Uterus (tissue), 4 donors: Measurements from ENCODE around the gene AP1M2. TPM values are rescaled to one million over a fixed set of nuclear protein-coding genes. Genes with fewer than 3 reads are reported as not detected.

Experiments used
- DNase-seq, 2 donors: peaks; one replicate each; pipeline ENCODE4 v3.0.0-alpha.2; 2019 to 2020
- H3K27ac ChIP-seq, 2 donors: fragments of 200-600 bp; sonication (generic); 1 replicate in 1 of 2; 2 replicates in 1 of 2; pipeline ENCODE4 v1.5.1; 2016 to 2018
- H3K27me3 ChIP-seq, 2 donors: fragments of 200-600 bp; sonication (generic); one replicate each; pipeline ENCODE4 v1.5.1; 2018 to 2019; ENCODE audit warnings: control low read depth in 1 of 2
- H3K36me3 ChIP-seq, 2 donors: fragments of 200-600 bp; sonication (generic); one replicate each; pipeline ENCODE4 v1.5.1; 2019; ENCODE audit warnings: control low read depth in 1 of 2
- H3K4me1 ChIP-seq, 2 donors: fragments of 200-600 bp; sonication (generic); one replicate each; pipeline ENCODE4 v1.5.1; 2018 to 2019; ENCODE audit warnings: control low read depth in 1 of 2
- H3K4me3 ChIP-seq, 2 donors: fragments of 200-600 bp; sonication (generic); 1 replicate in 1 of 2; 2 replicates in 1 of 2; pipeline ENCODE4 v1.5.1; 2018 to 2019; ENCODE audit warnings: mild to moderate bottlenecking in 1 of 2
- H3K9me3 ChIP-seq, 2 donors: fragments of 200-600 bp; sonication (generic); one replicate each; pipeline ENCODE4 v1.5.1; 2019; ENCODE audit warnings: control low read depth in 1 of 2
- POLR2A ChIP-seq, 2 donors: fragments of 450-650 bp; IDR thresholded peaks; one replicate each; pipeline ENCODE4 v1.6.1; 2016; ENCODE audit warnings: antibody characterized with exemption in 2 of 2, mild to moderate bottlenecking in 1 of 2, moderate library complexity in 1 of 2
- intact Hi-C: fragments of 100-400 bp; cut with DNase I; formaldehyde crosslinking; loops from one replicate; pipeline ENCODE4 v1.15.1; 2023; ENCODE audit warnings: low total_unique reads
- total RNA-seq, 4 donors: library from RNA; depleted of rRNA in 3 of 4; stranded (reverse); fragments of >200 nt in 3 of 4; gene quantifications; one replicate each; pipeline versions ENCODE4 v1.1.0 to v1.2.4, GENCODE V29; 2014 to 2023
- TF ChIP-seq, protein P1 (sequence below), 4 experiments: fragments of 200-600 bp in 2 of 4; fragments of 450-650 bp in 2 of 4; sonication (generic) in 2 of 4; IDR thresholded peaks; one replicate each; pipeline ENCODE4 v1.5.1; 2016 to 2019; ENCODE audit warnings: antibody characterized with exemption in 4 of 4, mild to moderate bottlenecking in 2 of 4, moderate library complexity in 1 of 4
- donor health status: DM: yes; HTN: yes; CAD: no.

Gene AP1M2
- total RNA-seq, 4 donors from 2014 or later = 14.9 to 16.7 TPM; not detected in 2

DNA sequence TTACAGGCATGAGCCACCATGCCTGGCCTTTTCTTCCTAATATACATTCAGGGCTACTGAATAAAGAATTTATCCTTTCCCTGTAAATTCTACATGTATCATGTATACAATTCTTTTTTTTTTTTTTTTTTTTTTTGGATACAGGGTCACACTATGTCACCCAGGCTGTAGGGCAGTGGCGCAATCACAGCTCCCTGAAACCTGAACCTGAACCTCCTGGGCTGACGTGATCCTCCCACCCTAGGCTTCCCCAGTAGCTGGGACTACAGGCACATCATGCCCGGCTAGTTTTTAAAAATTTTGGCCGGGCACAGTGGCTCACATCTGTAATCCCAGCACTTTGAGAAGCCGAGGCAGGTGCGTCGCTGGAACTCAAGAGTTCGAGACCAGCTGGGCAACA, 31.7 kb upstream of the AP1M2 start:
- no peaks in the 10 kb centered on the region for H3K9me3 ChIP-seq
- no peak for DNase-seq
- intact Hi-C loops = no loop called here
- H3K4me3 ChIP-seq = no peak overlapping the region
- H3K36me3 ChIP-seq = no peaks in the 10 kb centered on the region
- no peak for TF ChIP-seq POLR2A (IDR thresholded peaks at IDR 0.05)
- TF ChIP-seq, protein P1, sequence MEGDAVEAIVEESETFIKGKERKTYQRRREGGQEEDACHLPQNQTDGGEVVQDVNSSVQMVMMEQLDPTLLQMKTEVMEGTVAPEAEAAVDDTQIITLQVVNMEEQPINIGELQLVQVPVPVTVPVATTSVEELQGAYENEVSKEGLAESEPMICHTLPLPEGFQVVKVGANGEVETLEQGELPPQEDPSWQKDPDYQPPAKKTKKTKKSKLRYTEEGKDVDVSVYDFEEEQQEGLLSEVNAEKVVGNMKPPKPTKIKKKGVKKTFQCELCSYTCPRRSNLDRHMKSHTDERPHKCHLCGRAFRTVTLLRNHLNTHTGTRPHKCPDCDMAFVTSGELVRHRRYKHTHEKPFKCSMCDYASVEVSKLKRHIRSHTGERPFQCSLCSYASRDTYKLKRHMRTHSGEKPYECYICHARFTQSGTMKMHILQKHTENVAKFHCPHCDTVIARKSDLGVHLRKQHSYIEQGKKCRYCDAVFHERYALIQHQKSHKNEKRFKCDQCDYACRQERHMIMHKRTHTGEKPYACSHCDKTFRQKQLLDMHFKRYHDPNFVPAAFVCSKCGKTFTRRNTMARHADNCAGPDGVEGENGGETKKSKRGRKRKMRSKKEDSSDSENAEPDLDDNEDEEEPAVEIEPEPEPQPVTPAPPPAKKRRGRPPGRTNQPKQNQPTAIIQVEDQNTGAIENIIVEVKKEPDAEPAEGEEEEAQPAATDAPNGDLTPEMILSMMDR (IDR thresholded peaks at IDR 0.05) = no peak
- H3K27ac ChIP-seq = no peak overlapping the region
- H3K27me3 ChIP-seq = no peaks in the 10 kb centered on the region
- H3K4me1 ChIP-seq = no peaks in the 10 kb centered on the region

DNA sequence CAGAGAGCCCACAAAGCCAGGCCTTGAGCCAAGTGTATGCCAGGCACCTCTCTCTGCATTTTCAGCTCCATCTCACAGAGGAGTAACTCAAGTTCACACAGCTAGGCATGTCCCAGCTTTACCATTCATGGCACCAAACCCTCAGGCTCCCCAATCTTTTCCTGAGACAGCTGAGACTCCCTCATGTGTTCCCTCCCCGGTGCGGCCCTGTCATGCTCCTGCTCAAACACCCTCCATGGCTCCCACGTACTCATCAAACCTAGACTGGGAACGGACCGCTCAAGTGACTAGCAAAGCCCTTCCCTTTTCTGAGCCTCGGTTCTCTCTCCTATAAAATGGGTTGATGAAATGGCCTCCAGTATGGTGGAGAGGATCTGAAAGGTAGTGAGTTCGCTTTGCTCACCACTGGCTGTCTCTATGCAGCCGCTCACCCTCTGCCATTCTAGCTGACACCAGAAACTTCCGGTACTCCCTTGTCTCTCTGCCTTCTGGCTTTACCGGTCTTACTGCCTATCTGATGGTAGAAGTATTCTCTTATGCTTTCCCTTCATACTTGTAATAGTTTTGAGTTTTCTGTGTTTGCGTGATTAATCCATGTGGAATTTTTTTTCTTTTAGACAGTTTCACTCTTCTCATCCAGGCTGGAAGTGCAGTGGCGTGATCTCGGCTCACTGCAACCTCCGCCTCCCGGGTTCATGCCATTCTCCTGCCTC, 30.5 kb upstream of the AP1M2 start:
- H3K4me3 ChIP-seq = no peak overlapping the region
- no peak for DNase-seq

DNA sequence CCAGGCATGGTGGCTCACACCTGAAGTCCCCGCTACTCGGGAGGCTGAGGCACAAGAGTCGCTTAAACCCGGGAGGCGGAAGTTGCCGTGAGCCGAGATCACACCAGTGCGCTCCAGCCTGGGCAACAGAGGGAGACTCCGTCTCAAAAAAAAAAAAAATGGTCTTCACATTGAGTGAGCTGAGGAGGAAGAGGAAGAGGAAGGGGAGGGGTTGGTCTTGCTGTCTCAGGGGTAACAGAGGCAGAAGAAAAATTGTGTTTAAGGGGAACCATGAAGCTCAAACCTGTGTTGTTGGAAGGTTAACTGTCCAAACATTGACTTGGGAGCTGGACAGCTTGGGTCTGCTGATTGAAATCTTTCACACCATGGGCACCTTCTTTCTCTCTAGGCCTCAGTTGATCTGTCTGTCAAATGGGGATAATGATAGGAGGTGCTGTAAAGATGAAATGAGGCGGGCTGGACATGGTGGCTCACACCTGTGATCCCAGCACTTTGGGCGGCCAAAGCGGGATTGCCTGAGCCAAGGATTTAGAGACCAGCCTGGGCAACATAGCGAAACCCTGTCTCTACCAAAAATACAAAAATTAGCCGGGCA, 28.4 kb upstream of the AP1M2 start:
- H3K9me3 ChIP-seq = no peaks in the 10 kb centered on the region
- peaks cover 0 to 8% of the 10 kb centered on the region in 2 donors for H3K4me1 ChIP-seq
- H3K27me3 ChIP-seq = no peaks in the 10 kb centered on the region
- no peaks in the 10 kb centered on the region for H3K36me3 ChIP-seq
- H3K27ac ChIP-seq = no peak overlapping the region
- DNase-seq = no peak
- TF ChIP-seq POLR2A (IDR thresholded peaks at IDR 0.05) = no peak
- TF ChIP-seq, protein P1 (IDR thresholded peaks at IDR 0.05) = no peak
- intact Hi-C loops = no loop called here
- H3K4me3 ChIP-seq = no peak overlapping the region

More for the DNA sequence above, 30.5 kb upstream of the AP1M2 start:
- H3K27me3 ChIP-seq = no peaks in the 10 kb centered on the region
- peaks cover 0 to 2% of the 10 kb centered on the region in 2 donors for H3K4me1 ChIP-seq
- H3K9me3 ChIP-seq = no peaks in the 10 kb centered on the region
- peak overlapping the region; percentile 6 to 61 for H3K27ac ChIP-seq
- TF ChIP-seq POLR2A (IDR thresholded peaks at IDR 0.05) = no peak
- TF ChIP-seq, protein P1 (IDR thresholded peaks at IDR 0.05) = no peak
- no peaks in the 10 kb centered on the region for H3K36me3 ChIP-seq
- intact Hi-C loops = no loop called here

DNA sequence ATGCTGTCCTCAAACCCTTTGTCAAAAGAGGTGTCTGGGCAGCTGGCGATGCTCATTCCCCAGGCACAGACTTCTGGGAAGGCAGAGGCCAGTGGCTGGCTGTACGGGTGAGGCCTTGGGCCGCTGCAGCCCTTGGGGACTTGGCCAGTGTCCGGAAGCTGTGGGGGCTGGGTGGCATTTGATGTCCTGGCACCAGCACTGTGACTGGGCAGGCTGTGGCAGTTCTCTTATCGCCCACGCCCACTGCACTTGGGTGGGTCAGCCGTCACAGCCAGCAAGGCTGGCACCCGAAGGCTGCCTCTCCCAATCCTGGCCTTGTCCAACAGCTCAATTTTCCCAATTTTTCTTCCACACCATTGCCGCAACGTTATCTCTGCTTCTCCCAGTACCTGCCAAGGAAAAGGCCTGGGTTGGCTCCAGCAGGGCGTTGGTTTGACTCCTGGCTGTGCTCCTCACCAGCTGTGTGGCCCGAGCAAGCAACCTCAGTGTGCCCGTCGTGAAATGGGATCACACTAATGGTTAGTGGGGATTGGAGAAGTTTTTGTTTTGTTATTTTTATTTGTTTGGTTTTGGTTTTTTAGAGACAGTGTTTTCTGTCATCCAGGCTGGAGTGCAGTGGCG, 25.5 kb upstream of the AP1M2 start:
- intact Hi-C loops = no loop called here
- H3K4me1 ChIP-seq = peaks cover 0 to 8% of the 10 kb centered on the region in 2 donors
- no peaks in the 10 kb centered on the region for H3K27me3 ChIP-seq
- peak overlapping the region in 1 of 2 donors; percentile 26 for H3K27ac ChIP-seq
- H3K36me3 ChIP-seq = no peaks in the 10 kb centered on the region
- TF ChIP-seq POLR2A (IDR thresholded peaks at IDR 0.05) = no peak
- TF ChIP-seq, protein P1 (IDR thresholded peaks at IDR 0.05) = no peak
- H3K4me3 ChIP-seq = no peak overlapping the region
- peak; percentile 24 to 34 for DNase-seq
- H3K9me3 ChIP-seq = no peaks in the 10 kb centered on the region

DNA sequence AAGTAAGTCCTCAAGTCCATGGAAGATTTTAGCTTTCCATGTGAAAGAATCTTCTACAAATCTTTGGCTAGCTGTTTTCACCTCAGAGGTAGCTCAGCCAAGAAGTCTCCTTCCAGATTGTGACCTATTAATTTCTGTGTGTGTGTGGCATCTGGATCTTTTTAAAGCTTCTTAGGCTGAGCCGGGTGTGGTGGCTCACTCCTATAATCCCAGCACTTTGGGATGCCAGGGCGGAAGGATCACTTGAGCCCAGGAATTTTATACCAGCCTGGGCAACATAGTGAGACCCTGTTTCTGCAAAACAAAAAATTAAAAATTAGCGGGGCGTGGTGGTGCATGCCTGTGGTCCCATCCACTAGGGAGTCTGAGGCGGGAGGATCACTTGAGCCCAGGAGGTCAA, 24.8 kb upstream of the AP1M2 start:
- intact Hi-C loops = no loop called here
- Histone ChIP-seq H3K27me3 (no peaks in the 10 kb centered on the region), H3K4me3 (no peak overlapping the region), H3K9me3 (no peaks in the 10 kb centered on the region), H3K36me3 (no peaks in the 10 kb centered on the region), H3K4me1 (peaks cover 0 to 8% of the 10 kb centered on the region in 2 donors), H3K27ac (peak overlapping the region in 1 of 2 donors; percentile 26)
- TF ChIP-seq, protein P1 (IDR thresholded peaks at IDR 0.05) = no peak
- no peak for TF ChIP-seq POLR2A (IDR thresholded peaks at IDR 0.05)
- DNase-seq = no peak
